ENCODE results near the gene ERC1.
"Not testable (repeated sequence)": the region's sequence is repeated elsewhere in the genome, so short reads cannot be mapped to it uniquely, and the experiment has no call there.

ERC1 gene

DNA sequence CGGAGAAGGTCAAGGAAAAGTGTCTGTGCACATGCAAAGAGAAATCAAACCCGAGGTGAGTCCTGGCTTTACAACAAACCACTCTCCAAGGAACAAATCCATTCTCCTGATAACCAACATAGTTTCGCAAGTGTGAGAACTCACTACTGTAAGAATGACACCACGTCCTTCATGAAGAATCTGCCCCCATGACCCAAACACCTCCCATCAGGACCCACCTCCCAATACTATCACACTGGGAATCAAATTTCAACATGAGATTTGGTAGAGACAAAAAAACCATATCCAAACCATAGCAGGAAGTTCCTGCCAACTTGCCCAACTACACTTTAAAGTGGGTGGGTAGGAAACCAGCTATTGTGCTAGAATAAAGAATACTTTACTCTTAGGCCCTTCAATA lies 2.4 kb upstream of the ERC1 start:
- DNase-seq: no peak

DNA sequence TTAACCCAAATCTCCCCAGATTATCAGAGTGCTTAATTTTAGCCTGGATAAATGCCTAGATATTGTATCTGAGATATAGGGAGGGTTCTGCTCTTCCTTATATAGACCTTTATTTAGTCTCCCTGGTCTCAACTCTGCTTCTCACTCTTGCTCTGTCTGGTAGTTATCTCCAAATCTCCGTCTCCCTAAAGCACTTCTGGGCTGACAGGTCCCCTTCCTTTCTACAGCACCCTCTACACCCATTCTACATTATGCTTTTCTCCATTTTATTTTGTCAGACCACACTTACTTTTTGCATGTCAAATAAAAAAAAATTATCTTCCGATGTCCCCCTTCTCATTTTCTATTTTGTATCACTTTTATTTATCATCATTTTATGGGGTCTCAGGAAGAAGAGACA lies 2.0 kb upstream of the ERC1 start:
- no peak for DNase-seq

DNA sequence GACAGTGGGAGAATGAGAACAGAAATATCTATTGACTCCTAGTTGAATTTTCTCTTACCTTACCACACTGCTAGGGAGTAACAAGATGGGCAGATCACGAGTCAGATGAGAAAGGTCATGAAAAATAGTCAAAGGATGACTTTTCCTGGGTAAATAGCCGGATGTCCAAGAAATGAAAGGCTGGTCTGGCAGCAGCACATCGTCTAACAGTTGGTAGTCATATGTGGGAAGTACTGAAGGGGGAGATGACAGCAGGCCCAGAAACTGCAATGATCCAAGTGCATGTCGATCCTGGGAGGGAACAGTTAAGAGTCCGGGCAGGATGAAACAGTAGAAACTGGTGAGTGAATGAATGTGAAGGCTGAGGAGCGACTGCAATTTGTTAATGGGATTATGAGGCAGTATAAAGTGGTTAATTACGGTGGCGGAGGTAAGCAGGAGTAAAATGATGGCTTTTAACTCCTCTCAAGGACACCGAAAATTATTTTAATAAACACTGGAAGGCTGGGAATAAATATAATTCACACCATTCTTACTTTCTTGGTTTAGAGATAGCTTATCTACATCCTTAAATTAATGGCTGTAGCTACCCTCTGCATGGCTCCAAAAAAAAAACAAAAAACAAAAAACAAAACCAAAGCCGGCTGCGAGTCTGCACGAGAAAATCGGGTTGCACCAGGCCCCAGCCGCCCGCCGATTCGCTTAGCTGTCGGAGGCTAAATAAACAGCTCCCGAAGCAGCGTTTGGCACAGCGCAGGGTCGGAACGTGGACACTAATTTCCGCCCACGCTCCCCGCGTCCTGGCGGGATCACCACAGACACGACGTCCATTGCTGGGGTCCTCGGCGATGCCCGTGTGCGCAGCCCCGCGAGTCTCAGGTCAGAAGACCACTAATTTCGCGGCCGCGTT lies 1.0 kb upstream of the ERC1 start:
- peak; percentile 39 for DNase-seq

DNA sequence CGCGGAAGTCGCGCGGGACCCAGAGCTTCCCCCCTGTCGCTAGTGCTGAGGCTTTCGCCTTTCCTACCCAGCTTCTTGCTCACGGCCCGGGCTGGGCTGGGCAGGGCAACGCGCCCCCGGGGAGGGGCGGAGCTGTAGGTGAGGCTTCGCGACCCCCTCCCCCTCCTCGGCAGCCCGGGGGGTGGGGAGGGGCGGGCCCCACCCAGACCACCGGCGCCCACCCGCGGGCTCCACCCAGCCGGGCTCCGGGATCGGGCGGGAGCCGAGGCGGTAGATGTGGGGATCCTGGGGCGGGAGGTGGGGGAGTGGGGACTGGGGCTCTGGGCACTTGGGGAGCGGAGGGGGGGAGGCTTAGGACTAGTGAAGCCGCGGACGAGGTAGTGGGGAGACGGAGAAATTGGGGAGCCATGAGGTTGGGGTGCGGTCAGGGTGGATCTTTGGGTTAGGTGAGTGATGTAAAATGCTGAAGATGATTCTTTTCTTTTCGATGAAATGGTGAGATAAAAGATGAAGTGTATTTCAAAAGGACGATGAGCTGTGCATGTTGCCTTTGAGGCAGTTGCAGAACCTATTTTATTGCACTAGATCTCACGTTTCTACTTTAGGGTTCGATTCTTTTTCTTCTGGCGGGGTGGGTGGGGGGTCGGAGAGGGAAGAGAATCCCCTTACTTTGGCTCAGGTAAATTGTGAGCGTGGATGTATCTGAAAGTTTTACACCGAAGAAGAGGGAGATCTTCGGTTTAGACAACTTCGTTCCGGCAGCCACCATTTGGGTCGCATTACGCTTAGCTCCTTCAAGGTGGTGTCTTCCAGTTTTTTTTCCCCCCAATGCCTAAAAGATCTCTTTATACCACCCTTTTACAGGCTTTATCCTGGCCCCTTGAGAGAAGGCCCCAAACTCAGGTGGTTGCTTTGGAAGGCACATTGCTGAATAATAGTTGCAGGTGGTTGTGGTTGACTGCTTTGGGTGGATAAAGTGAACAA lies 619 bp downstream of the ERC1 start:
- no peak for DNase-seq

DNA sequence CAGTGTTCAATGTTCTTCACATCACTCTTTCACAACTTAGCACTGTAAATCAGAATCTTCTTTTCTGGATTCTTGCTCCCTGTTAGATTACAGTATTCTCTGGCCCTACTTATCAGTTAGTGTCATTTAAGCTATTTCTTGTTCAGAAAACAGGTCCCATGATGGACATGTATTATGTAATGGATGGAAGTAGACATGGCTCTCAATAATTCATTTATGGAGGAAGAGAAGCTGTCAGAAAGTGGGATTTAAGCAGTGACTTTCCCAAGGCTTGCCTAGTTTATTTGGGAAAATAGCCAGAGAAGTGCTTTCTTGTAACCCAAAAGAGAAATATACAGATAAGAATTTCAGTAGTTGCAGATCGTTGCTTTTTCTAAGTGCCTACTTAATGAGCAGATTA lies 1.6 kb downstream of the ERC1 start:
- no peak for DNase-seq

DNA sequence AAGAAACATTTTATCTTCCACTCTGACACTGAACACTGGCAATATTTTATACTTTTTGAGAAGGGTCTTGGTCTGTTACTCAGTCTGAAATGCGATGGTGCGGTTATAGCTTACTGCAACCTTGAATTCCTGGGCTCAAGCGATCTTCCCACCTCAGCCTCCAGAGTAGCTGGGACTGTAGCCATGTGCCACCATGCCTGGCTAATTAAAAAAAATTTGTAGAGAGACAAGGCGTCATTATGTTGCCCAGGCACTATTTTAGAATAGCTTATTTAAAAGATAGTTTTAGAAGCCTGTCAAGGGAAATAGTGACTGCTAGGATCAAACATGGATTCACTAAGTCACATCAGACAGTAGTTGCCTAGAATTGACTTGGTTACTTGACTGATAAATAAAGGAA lies 5.9 kb downstream of the ERC1 start:
- DNase-seq: no peak

DNA sequence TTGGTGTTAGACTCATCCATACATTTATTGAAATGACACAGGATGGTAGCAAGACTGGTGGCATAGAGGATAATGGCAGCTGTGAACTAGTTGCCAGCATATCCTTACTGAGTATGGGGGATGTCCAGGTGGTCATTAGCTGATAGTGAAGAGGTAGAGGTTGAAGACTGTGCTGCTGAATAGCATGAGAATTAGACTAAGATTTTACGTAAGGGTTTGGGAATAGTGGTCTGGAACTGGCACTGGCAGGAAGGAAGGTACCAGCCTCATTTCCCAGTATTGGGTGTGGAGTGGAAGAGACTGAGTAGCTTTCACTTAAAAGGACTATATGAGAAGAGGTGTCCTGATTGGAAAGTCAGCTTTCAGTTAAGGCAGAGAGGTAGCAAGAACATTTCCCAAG lies 6.5 kb downstream of the ERC1 start:
- DNase-seq: no peak

DNA sequence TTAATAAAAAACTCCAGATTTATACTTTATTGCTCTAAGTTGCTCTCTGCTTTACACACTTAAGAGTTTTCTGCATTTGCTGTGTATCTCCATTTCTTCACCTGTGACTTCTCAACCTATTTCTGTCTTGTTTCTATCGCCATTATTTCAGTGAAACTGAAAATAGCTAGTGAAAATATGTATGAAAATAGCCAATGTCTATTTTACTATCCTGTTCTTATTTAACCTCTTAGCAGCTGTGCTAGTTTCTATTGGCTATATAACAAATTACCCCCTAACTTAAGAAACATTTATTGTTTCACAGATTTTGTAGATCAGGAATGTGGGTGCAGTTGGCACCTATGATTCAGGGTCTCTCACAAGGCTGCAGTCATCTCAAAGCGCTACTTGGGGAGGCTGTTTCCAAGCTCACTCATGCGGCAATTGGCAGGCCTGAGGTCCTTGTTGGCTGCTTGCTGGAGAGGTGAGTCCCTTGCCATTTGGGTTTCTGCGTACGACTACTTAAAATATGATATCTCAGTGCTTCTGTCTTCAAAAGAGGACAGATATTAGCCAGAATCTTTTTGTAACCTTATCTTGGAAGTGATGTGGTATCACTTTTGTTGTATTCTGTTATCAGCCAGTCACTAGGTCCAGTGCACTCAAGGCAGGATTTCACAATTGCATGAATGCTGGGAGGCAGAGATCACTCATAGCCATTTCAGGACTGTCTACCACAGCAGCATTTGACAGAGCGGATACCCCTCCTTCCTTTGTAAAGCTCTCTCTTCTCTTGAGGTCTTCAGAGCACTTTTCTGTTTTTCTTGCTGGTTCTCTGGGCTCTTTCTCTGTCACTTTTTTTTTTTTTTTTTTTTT lies 7.2 kb downstream of the ERC1 start:
- no peak for DNase-seq

DNA sequence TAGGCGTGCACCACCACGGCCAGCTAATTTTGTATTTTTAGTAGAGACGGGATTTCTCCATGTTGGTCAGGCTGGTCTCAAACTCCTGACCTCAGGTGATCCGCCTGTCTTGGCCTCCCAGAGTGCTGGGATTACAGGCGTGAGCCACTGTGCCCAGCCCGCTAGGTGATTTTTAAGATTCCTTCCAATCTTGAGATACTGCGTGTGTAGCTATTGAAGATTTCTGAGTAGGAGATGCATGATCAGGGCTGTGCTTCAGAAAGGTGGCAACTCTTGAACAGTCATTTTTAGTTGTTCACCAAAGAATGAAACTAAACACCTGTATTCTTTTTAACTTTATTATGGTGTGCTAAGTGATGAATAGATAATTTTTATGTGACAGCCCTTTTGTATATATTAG lies 8.7 kb downstream of the ERC1 start:
- DNase-seq: not testable (repeated sequence)

DNA sequence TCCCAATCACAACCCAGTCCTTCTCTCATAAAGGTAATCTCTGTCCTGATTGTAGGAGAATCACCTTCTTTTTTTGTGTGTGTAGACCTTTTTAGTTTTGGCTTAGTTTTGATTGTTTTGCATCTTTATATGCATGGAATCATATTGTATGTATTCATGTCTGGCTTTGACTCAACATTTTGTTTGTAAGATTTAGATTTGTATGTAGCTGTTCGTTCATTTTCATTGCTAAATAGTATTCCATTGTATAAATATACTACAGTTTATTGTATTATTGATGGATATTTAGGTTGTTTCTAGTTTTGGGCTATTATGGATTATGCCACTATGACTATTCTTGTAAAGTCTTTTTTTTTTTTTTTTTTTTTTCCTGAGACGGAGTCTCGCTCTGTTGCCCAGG lies 10.5 kb downstream of the ERC1 start:
- DNase-seq: no peak

DNA sequence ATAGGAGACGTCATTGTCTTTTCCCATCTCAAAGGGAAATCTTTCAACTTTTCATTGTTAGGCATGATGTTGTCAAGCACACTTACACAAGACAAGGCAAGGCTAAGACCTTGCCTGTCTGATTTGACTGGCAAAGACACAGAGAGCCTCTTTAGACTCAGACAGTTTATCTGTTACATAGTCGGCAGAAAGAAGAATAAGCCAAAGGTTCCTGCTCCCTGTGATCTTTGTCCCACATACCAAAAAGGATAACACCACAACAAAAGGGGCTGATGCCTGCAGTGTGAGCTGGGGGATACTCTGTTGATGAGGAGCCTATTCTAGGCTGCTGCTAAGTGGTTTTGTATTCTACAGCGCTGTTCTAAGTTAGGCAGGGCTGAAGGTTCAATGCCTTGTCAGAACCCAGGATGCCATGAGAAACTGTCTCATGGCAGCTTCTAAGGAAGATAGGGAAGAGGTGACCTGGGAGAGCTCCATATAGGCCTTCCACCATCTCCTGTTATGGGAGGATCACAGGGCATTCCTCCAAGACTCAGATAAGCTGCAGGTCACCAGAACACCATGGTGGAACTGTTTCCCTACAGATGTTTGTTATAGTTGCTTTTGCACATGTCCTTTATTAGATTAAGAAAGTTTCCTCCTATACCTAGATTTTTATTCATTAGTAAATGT lies 12.7 kb downstream of the ERC1 start:
- no peak for DNase-seq

DNA sequence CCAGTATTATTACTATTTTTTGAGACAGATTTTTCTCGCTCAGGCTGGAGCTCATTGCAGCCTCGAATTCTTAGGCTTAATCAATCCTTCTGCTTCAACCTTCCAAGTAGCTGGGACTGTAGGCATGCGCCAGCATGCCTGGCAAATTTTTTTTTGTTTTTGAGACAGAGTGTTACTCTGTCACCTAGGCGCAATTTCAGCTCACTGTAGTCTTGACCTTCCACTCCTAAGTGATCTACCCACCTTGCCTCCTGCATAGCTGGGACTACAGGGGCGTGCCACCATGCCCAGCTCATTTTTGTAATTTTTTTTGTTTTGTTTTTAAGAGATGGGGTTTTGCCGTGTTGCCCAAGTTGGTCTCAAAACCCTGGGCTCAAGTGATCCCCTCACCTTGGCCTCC lies 15.2 kb downstream of the ERC1 start:
- DNase-seq: no peak

DNA sequence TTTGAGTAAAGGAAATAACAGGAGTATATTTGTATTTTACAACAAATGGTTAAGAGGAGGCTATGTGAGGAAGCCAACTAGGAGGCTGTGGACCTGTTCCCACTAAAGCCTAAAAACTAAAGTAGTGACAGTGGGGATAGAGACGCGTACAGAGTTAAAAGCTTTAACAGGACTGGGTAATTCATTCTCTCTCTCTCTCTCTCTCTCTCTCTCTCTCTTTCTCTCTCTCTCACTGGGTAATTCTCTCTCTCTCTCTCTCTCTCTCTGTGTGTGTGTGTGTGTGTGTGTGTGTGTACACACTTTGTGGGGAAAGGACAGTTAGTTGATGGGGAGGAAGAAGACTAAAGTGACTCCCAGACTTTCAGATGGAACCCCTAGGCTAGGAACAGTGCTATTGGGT lies 16.3 kb downstream of the ERC1 start:
- DNase-seq: no peak

DNA sequence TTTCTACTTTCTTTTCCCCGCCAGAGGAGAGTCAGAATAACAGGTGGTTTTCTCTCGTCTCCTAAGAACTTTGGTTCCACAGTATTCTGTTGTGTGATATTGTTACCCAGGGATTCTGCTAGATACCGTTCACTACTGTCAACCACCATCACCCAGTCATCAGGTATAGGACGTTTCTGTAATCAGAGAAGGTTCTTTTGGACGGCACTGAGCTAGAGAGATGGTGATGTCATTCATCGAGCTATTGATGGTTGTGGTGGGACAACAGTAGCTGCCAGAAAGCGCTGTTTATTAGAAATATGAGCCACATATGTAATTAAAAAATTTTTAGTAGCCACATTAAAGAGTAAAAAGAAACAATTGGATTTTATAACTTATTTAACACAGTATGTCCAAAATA lies 17.0 kb downstream of the ERC1 start:
- no peak for DNase-seq

DNA sequence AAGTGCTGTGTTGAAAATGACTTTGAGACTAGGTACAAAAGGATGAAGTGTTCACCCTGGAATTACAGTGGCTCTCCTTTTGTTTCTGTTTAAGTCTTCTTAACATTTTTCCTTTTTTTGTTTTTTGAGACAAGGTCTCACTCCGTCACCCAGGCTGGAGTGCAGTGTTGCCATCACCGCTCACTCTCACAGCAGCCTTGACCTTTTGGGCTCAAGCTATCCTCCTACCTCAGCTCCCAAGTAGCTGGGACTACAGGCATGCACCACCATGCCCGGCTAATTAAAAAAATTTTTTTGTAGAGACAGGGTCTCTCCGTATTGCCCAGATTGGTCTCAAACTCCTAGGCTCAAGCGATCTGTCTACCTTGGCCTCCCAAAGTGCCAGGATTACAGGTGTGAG lies 20.1 kb downstream of the ERC1 start:
- DNase-seq: no peak

DNA sequence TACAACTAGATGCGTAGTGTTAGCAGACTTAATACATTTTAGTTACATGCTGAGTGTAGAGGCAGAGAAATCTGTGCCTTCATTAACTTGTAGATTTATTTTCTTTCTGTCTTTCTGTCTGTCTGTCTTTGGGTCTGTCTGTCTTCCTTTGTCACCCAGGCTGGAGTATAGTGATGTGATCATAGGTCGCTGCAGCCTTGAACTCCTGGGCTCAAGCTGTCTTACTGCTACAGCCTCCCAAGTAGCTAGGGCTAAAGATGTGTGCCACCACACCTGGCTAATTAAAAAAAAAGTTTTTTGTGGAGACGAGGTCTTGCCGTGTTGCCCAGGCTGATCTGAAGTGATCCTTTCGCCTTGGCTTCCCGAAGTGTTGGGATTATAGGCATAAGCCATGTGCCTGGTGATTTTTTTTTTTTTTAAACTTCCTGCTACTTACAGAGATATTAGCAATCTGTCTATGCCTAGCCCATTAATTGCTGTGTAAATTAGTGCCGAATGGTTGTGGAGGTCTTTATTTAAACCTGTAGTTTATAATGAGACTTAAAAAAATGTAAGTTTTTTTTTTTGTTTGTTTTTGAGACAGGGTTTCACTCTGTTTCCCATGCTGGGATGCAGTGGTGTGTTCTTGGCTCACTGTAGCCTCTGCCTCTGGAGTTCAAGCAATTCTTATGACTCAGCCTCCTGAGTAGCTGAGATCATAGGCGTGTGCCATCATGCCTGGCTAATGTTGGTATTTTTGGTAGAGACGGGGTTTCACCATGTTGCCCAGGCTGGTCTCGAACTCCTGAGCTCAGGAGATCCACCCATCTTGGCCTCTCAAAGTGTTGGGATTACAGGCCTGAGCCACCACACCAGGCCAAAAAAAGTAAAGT lies 22.8 kb downstream of the ERC1 start:
- DNase-seq: no peak

DNA sequence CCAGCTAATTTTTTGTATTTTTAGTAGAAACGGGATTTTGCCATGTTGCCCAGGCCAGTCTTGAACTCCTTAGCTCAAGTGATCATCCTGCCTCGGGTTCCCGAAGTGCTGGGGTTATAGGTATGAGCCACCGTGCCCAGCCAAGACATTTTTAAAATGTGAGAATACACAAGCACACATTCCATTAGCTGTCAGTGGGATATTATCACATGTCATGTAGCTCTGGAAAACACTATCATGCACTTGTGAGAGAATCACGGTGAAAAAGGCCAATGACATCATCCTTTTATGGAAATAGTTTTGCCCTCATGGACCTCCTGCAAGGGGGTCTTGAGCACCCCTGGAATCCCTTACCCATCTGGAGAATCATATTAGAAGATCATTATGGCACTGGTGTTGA lies 28.3 kb downstream of the ERC1 start:
- no peak for DNase-seq

DNA sequence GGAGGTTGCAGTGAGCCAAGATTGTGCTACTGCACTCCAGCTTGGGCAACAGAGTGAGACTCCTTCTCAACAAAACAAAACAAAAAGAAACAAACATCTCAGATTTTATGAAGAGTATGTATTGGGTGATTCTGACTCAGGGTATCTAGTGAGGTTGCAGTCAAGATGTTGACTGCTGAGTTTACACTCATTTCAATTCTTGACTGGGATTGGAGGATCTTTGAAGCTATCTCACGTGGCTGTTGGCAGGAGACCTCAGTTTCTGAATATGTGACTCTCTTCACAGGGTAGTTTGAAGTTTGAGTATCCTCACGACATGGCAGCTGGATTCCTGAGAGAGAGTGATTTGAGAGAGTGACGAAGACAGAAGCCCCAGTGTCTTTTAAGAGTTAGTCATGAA lies 29.4 kb downstream of the ERC1 start:
- no peak for DNase-seq

DNA sequence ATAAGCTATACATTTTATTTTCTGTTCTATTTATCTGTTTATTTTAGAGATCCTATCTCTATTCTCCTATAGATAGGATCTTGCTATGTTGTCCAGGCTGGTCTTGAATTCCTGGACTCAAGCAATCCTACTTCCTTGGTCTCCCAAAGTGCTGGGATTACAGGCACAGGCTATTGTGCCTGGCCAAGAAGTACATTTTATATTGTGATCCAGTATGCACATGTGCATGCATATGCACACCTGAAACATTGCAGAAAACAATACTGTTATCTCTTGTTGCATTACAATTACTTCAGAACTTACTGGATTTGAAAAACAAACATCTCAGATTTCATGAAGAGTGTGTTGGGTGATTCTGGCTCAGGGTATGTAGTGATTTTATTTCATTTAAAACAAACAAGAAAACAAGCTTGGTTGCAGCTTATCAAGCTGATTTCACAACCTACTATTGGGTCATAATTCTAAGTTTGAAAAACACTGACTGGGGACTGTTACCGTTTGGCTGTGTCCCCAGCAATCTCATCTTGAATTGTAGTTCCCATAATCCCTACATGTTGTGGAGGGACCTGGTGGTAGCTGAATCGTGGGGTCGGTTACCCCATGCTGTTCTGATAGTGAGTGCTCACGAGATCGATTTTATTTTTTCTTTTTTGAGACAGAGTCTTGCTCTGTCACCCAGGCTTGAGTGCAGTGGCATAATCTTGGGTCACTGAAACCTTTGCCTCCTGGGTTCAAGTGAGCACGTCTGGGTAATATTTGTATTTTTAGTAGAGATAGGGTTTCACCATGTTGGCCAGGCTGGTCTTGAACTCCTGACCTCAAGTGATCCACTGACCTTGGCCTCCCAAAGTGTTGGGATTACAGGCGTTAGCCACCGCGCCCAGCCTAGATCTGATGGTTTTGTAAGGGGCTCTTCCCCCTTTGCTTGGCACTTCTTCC lies 31.3 kb downstream of the ERC1 start:
- DNase-seq: no peak

DNA sequence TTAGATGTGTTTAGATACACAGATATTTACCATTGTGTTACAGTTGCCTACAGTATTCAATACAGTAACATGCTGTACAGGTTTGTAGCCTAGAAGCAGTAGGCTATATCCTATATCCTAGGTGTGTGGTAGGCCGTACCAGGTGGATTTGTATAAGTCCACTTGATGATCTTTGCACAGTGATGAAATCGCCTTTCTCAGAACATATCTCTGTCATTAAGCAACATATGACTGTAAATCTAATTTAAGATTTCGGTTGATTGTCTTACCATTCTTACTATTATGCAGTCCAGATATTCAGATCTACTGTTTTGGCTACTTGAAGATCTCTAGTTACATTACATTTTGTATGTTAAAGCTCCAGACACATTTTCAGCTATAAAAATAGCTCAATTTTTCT lies 39.8 kb downstream of the ERC1 start:
- no peak for DNase-seq
